KMS-11 (cell line): ENCODE measurements around the gene LCTL.

Experiments used
- H2AFZ ChIP-seq: fragments of 200-600 bp; sonication (generic); 2 replicates; pipeline ENCODE4 v1.6.1; 2016; ENCODE audit warnings: antibody characterized with exemption, mixed run types, low read depth
- H3K27ac ChIP-seq: fragments of 200-600 bp; sonication (generic); 2 replicates; pipeline ENCODE4 v1.6.1; 2016; ENCODE audit warnings: mild to moderate bottlenecking, mixed run types
- H3K27me3 ChIP-seq: fragments of 200-600 bp; sonication (generic); 2 replicates; pipeline ENCODE4 v1.6.1; 2017; ENCODE audit warnings: mild to moderate bottlenecking, low read depth, mixed run types, moderate library complexity; ENCODE audit not compliant: insufficient read depth
- H3K36me3 ChIP-seq: fragments of 200-600 bp; sonication (generic); 2 replicates; pipeline ENCODE4 v1.6.1; 2017; ENCODE audit warnings: mild to moderate bottlenecking, mixed run types; ENCODE audit not compliant: insufficient read depth
- H3K4me1 ChIP-seq: fragments of 200-600 bp; sonication (generic); 2 replicates; pipeline ENCODE4 v1.6.1; 2016; ENCODE audit warnings: mild to moderate bottlenecking, low read depth, mixed run types; ENCODE audit not compliant: poor library complexity, severe bottlenecking
- H3K4me2 ChIP-seq: fragments of 200-600 bp; sonication (generic); 2 replicates; pipeline ENCODE4 v1.7.0; 2016; ENCODE audit warnings: mild to moderate bottlenecking, mixed run types
- H3K4me3 ChIP-seq: fragments of 200-600 bp; sonication (generic); IDR thresholded peaks from 2 replicates; pipeline ENCODE4 v1.6.1; 2017; ENCODE audit warnings: low read depth, low read length, mixed read lengths; ENCODE audit not compliant: insufficient read depth
- H3K79me2 ChIP-seq: fragments of 200-600 bp; sonication (generic); 2 replicates; pipeline ENCODE4 v1.6.1; 2016; ENCODE audit warnings: low read depth, mixed run types; ENCODE audit not compliant: insufficient read depth
- H3K9ac ChIP-seq: fragments of 200-600 bp; sonication (generic); 2 replicates; pipeline ENCODE4 v1.6.1; 2016; ENCODE audit warnings: mild to moderate bottlenecking, mixed run types
- H4K20me1 ChIP-seq: fragments of 200-600 bp; sonication (generic); 2 replicates; pipeline ENCODE4 v1.6.1; 2016; ENCODE audit warnings: mild to moderate bottlenecking, mixed run types; ENCODE audit not compliant: insufficient read depth
- CTCF ChIP-seq: fragments of 200-600 bp; sonication (generic); conservative IDR thresholded peaks from 2 replicates; pipeline ENCODE4 v1.6.1; 2017; ENCODE audit warnings: low read depth, mild to moderate bottlenecking, antibody characterized with exemption, low read length, moderate library complexity, mixed read lengths

Gene LCTL

DNA sequence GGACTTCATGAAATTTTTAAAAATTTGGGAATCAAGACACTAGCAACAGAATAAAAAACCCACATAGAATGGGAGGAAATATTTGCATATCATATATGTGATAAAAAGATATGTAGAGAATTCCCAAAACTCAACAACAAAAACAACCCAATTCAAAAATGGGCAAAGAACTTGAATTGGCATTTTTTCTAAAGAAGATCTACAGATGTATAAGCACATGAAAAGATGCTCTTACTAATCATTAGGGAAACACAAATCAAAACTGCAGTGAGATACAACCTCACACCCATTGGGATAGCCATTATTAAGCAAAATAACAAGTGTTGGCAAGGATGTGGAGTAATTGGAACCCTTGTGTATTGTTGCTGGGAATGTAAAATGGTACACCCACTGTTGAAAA, 10.1 kb downstream of the LCTL start:
- H3K36me3 ChIP-seq = no peaks in the 10 kb centered on the region
- H3K79me2 ChIP-seq = no peaks in the 10 kb centered on the region
- no peak overlapping the region for H2AFZ ChIP-seq

DNA sequence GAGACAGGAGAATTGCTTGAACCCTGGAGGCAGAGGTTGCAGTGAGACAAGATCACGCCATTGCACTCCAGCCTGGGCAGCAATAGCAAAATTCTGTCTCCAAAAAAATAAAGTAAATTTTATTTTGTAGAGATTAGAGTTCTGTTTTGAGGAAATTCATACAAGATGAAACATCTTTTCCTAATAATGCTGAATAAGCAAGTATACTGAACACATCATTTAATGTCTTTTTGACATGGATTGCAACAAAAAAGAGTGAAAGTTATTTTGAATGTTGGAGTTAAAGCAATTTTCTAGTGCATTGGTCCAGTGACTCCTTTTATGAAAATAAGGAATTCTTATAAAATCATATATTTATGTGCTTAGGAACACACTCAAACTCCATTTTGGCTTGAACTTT, 20.5 kb downstream of the LCTL start:
- Histone ChIP-seq H3K79me2 (no peaks in the 10 kb centered on the region), H2AFZ (no peak overlapping the region), H3K27me3 (no peaks in the 10 kb centered on the region), H3K27ac (no peak overlapping the region), H3K36me3 (no peaks in the 10 kb centered on the region), H3K4me2 (no peak overlapping the region), H4K20me1 (no peaks in the 10 kb centered on the region), H3K4me1 (no peaks in the 10 kb centered on the region), H3K9ac (no peak overlapping the region), H3K4me3 (no peak overlapping the region)
- TF ChIP-seq CTCF = no peak

More for the DNA sequence above, 10.1 kb downstream of the LCTL start:
- H3K4me1 ChIP-seq = no peaks in the 10 kb centered on the region
- no peak overlapping the region for H3K4me3 ChIP-seq
- H3K4me2 ChIP-seq = no peak overlapping the region
- no peak overlapping the region for H3K27ac ChIP-seq
- no peaks in the 10 kb centered on the region for H4K20me1 ChIP-seq
- TF ChIP-seq CTCF = no peak
- no peak overlapping the region for H3K9ac ChIP-seq
- H3K27me3 ChIP-seq = no peaks in the 10 kb centered on the region

- Histone ChIP-seq H3K4me3 (no peak overlapping the region), H3K36me3 (no peaks in the 10 kb centered on the region)
- TF ChIP-seq CTCF = no peak
Measured at GRCh38 chr15:66542896-66543295, 22.9 kb downstream of the LCTL start.

DNA sequence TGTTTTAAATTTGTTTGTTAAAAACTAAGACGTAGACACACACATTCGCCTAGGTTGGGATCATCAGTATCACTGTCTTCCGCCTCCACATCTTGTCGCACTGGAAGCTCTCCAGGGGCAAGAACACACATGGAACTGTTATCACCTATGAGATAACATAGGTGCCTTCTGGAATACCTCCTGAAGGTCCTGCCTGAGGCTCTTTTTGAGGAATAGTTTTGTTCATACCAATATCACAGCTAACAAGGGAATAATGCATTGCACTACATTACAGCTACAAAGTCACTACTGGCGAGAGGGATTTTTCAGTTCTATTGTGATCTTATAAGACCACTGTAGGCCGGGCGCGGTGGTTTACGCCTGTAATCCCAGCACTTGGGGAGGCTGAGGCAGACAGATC, 30.7 kb downstream of the LCTL start:
- Histone ChIP-seq H3K4me2 (no peak overlapping the region), H3K4me1 (no peaks in the 10 kb centered on the region), H3K27ac (no peak overlapping the region), H3K4me3 (no peak overlapping the region), H3K79me2 (no peaks in the 10 kb centered on the region), H2AFZ (no peak overlapping the region), H4K20me1 (no peaks in the 10 kb centered on the region), H3K9ac (no peak overlapping the region), H3K27me3 (no peaks in the 10 kb centered on the region), H3K36me3 (no peaks in the 10 kb centered on the region)
- TF ChIP-seq CTCF = no peak

More at GRCh38 chr15:66542896-66543295, 22.9 kb downstream of the LCTL start:
- no peaks in the 10 kb centered on the region for H3K27me3 ChIP-seq
- no peak overlapping the region for H2AFZ ChIP-seq
- no peaks in the 10 kb centered on the region for H4K20me1 ChIP-seq
- H3K4me1 ChIP-seq = no peaks in the 10 kb centered on the region
- H3K9ac ChIP-seq = no peak overlapping the region
- H3K27ac ChIP-seq = no peak overlapping the region
- no peaks in the 10 kb centered on the region for H3K79me2 ChIP-seq
- no peak overlapping the region for H3K4me2 ChIP-seq

GRCh38 chr15:66524838-66525237, 41.0 kb downstream of the LCTL start:
- H3K9ac ChIP-seq = no peak overlapping the region
- H4K20me1 ChIP-seq = no peaks in the 10 kb centered on the region
- H3K27ac ChIP-seq = no peak overlapping the region
- H2AFZ ChIP-seq = no peak overlapping the region
- H3K79me2 ChIP-seq = no peaks in the 10 kb centered on the region
- H3K4me2 ChIP-seq = no peak overlapping the region
- no peaks in the 10 kb centered on the region for H3K4me1 ChIP-seq
- no peak for TF ChIP-seq CTCF
- no peak overlapping the region for H3K4me3 ChIP-seq
- no peaks in the 10 kb centered on the region for H3K27me3 ChIP-seq
- H3K36me3 ChIP-seq = no peaks in the 10 kb centered on the region
